Fibroblast of gingiva (primary cell): ENCODE measurements around the gene INSC.

Source experiments
- DNase-seq: peaks from one replicate; pipeline ENCODE4 v3.0.0-alpha.2; 2011; ENCODE audit warnings: low read depth

INSC gene

GRCh38 chr11:15289723-15290122 lies 175.0 kb downstream of the INSC start:
- DNase-seq = no peak

- no peak for DNase-seq
Measured at GRCh38 chr11:15291885-15292284, 177.2 kb downstream of the INSC start.

GRCh38 chr11:15293975-15294620 lies 179.4 kb downstream of the INSC start:
- DNase-seq = no peak

- DNase-seq = no peak
Measured at GRCh38 chr11:15295695-15296094, 181.0 kb downstream of the INSC start.
